IgD-negative memory B cell (primary cell): ENCODE data around the gene BAIAP2. TPM values are rescaled to one million over a fixed set of nuclear protein-coding genes. Genes with fewer than 3 reads are reported as not detected.
"Not testable (repeated sequence)": the region's sequence is repeated elsewhere in the genome, so short reads cannot be mapped to it uniquely, and the experiment has no call there.

Source experiments
- H3K27ac Mint-ChIP-seq, 3 donors: one replicate each; pipeline ENCODE4 v1.8.0; 2020 to 2022; ENCODE audit warnings: mild to moderate bottlenecking in 3 of 3, mixed read lengths in 3 of 3, moderate library complexity in 1 of 3
- H3K27me3 Mint-ChIP-seq: one replicate; pipeline ENCODE4 v1.8.0; 2021; ENCODE audit warnings: mixed read lengths
- H3K36me3 Mint-ChIP-seq: one replicate; pipeline ENCODE4 v1.8.0; 2020; ENCODE audit warnings: mild to moderate bottlenecking, mixed read lengths
- H3K4me1 Mint-ChIP-seq, 3 donors: one replicate each; pipeline ENCODE4 v1.8.0; 2020 to 2022; ENCODE audit warnings: mixed read lengths in 3 of 3, mild to moderate bottlenecking in 1 of 3
- H3K4me3 Mint-ChIP-seq, 4 donors: one replicate each; pipeline ENCODE4 v1.8.0; 2020 to 2022; ENCODE audit warnings: mild to moderate bottlenecking in 4 of 4, mixed read lengths in 4 of 4, moderate library complexity in 3 of 4
- H3K9me3 Mint-ChIP-seq, 3 donors: one replicate each; pipeline ENCODE4 v1.8.0; 2020 to 2021; ENCODE audit warnings: mixed read lengths in 3 of 3, mild to moderate bottlenecking in 1 of 3
- polyA plus RNA-seq: library from polyadenylated mRNA; unstranded; fragments of 300-500 nt; fragmentation: Illumina TruSeq; gene quantifications from one replicate; pipeline ENCODE4 v1.2.3, GENCODE V29; 2021

The BAIAP2 gene
- polyA plus RNA-seq, 1 donor from 2014 or later, result 0.48 TPM

- Mint-ChIP-seq H3K27me3 (peaks cover 7% of the 10 kb centered on the region), H3K9me3 (no peaks in the 10 kb centered on the region), H3K4me1 (no peaks in the 10 kb centered on the region), H3K36me3 (no peaks in the 10 kb centered on the region), H3K4me3 (no peak overlapping the region), H3K27ac (no peak overlapping the region)
Observed at GRCh38 chr17:81067391-81067811, 32.5 kb downstream of the BAIAP2 start.

- Mint-ChIP-seq H3K4me3 (no peak overlapping the region), H3K36me3 (no peaks in the 10 kb centered on the region), H3K9me3 (no peaks in the 10 kb centered on the region), H3K27ac (no peak overlapping the region), H3K4me1 (no peaks in the 10 kb centered on the region), H3K27me3 (peaks cover 7% of the 10 kb centered on the region)
Observed at GRCh38 chr17:81068411-81069134, 33.6 kb downstream of the BAIAP2 start.

DNA sequence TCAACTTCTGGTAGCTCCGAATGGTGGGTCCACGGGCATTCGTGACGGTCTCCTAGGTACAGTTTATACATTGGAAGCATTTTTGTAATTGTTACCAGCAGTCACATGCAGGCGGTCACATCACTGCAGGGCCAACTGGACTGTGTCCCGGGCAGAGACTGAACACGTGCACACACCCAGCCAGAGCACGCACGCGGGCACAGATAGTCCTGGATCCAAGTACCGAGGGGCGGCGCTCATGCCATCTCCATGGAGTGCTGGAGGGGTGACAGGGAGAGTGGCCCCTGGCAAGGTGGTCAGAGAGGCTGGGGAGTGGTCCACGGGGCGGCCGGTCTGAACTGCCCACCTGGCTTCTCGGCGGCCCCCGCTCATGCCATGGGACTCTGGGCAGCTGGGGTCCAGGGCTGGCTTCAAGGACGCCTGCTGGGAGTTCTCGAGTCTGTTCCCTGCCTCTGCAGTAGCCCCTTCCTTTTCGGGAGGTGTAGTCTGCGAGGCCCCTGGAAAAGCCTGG is 34.2 kb downstream of the BAIAP2 start:
- Mint-ChIP-seq H3K4me1 (no peaks in the 10 kb centered on the region), H3K9me3 (no peaks in the 10 kb centered on the region), H3K36me3 (no peaks in the 10 kb centered on the region), H3K4me3 (no peak overlapping the region), H3K27me3 (peaks cover 7% of the 10 kb centered on the region), H3K27ac (no peak overlapping the region)

GRCh38 chr17:81070541-81071246 is 35.7 kb downstream of the BAIAP2 start:
- peak overlapping the region in 1 of 4 donors; percentile 12 for H3K4me3 Mint-ChIP-seq
- H3K36me3 Mint-ChIP-seq, result no peaks in the 10 kb centered on the region
- H3K4me1 Mint-ChIP-seq, result no peaks in the 10 kb centered on the region
- no peak overlapping the region for H3K27ac Mint-ChIP-seq
- peaks cover 0 to 2% (median 0%) of the 10 kb centered on the region in 3 donors for H3K9me3 Mint-ChIP-seq
- peaks cover 7% of the 10 kb centered on the region for H3K27me3 Mint-ChIP-seq

DNA sequence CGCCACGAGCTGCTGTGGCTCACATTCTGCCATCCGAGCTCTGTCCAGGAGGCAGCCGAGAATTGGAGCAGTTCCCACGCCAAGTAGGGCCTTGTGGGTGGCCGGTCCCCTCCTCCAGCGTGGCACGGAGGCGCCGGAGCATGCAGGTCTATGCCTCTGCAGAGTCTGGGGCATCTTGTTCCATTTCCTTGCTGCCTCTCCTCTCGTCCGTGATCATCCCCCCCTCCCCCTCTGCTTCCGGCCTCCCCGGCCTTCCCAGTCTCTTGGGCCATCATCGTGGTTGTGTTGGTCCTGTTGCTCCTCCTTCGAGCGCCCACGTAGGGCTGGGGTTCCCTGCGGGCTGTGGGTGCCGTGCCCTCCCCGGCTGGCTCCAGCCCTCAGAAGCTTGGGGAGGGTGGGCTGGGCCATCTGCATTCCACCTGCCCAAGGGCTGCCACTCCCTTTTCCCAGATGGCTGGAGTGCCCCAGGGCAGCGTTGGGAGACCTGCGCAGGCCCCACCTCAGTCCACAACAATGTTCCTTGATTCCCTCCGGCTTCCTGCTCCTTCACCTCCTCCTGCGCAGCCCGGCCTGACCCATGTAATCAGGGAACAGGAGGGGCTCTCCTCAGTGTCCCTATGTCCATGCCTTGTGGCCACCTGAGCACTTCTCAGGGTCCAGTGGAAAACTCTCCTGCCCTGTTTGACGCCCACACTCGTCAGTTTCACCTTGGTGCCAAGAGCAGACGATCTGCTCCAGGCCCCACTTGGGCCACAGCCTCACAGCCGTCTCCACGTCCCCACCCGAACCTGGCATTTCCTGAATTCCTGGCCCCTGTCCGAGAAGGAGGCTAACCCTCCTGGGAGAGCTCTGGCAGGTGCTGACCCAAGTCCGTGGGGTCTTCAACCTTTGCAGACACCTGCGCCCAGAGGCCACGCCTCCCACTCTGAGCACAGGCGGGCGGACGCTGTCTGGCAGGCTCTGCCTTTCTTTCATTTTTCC is 37.1 kb downstream of the BAIAP2 start:
- H3K27ac Mint-ChIP-seq, result no peak overlapping the region
- peaks cover 0 to 2% (median 0%) of the 10 kb centered on the region in 3 donors for H3K9me3 Mint-ChIP-seq
- H3K4me3 Mint-ChIP-seq, result no peak overlapping the region
- H3K4me1 Mint-ChIP-seq, result no peaks in the 10 kb centered on the region
- peaks cover 2% of the 10 kb centered on the region for H3K36me3 Mint-ChIP-seq
- peaks cover 7% of the 10 kb centered on the region for H3K27me3 Mint-ChIP-seq

DNA sequence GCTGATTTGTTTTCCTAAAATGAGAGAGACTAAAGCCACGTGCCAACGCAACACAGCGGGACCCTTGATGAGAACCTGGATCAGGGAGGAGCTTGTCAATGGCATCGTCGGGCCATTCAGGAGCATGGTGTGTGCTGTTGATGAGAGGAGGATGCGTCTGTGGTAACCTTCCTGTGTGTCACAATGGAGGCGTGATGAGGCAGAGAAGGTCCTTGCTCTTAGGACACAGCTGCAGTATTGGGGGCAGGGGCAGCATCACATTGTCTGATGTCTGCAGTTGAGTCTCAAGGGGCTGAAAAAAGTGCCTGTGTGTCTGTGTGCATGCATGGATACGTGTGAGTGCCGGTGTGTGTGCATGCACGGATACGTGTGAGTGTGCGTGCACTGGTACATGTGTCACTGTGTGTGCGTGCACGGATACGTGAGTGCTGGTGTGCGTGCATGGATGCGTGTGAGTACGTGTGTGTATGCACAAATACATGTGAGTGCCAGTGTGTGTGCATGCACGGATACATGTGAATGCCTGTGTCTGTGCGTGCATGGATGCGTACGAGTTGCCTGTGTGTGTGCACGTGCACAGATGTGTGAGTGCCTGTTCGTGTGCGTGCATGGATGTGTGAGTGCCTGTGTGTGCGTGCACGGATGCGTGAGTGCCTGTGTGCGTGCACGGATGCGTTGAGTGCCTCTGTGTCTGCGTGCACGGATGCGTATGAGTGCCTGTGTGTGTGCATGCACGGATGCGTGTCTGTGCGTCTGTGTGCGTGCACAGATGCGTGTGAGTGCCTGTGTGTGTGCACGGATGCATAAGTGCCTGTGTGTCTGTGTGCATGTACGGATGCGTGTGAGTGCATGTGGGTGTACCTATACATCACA is 39.3 kb downstream of the BAIAP2 start:
- peaks cover 2% of the 10 kb centered on the region for H3K36me3 Mint-ChIP-seq
- H3K9me3 Mint-ChIP-seq, result peaks cover 0 to 2% (median 0%) of the 10 kb centered on the region in 3 donors
- no peak overlapping the region for H3K4me3 Mint-ChIP-seq
- no peaks in the 10 kb centered on the region for H3K4me1 Mint-ChIP-seq
- H3K27ac Mint-ChIP-seq, result no peak overlapping the region
- peaks cover 6% of the 10 kb centered on the region for H3K27me3 Mint-ChIP-seq

DNA sequence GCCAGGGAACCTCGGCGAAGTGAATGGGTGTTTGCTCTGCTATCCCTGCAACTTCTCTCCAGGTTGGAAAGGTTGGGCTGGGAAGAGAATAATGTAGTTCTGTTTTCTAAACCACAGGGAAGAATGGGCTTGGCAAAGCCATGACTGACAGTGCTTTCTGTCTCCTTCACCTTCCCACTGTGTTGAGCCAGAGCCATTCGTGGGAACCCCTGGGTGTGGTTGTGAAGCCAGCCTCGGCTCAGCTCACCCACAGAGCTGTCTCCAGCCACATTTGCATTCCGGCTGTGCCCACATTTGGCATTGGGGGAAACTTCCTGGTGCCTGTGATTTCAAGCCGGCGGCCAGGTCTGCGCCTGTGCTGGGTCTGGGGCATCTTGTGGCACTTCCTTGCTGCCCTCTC is 39.9 kb downstream of the BAIAP2 start:
- Mint-ChIP-seq H3K9me3 (peaks cover 0 to 2% (median 0%) of the 10 kb centered on the region in 3 donors), H3K36me3 (peaks cover 2% of the 10 kb centered on the region), H3K27me3 (peaks cover 11% of the 10 kb centered on the region), H3K27ac (no peak overlapping the region), H3K4me3 (no peak overlapping the region), H3K4me1 (no peaks in the 10 kb centered on the region)

DNA sequence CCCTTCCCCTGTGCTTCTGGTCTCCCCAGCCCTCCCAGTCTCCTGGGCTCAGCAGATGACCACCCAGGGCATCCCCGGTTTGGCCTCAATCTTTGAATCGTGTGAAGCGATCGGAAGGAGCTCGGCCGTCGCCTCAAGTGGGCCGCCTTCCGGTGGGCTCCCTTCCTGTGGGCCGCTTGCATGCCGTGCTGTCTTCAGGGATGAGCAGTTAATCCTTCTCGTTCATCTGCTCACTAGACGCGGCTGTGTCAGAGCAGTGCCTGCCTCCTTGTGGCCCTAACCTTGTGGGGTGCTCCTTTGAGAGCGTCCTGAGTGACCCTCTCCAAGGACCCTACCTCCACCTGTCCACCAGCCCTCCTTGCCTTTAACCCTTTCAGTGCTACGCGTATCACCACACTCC is 40.4 kb downstream of the BAIAP2 start:
- Mint-ChIP-seq H3K4me3 (no peak overlapping the region), H3K36me3 (peaks cover 2% of the 10 kb centered on the region), H3K27ac (no peak overlapping the region), H3K27me3 (peaks cover 7% of the 10 kb centered on the region), H3K9me3 (peaks cover 0 to 2% (median 0%) of the 10 kb centered on the region in 3 donors), H3K4me1 (no peaks in the 10 kb centered on the region)

DNA sequence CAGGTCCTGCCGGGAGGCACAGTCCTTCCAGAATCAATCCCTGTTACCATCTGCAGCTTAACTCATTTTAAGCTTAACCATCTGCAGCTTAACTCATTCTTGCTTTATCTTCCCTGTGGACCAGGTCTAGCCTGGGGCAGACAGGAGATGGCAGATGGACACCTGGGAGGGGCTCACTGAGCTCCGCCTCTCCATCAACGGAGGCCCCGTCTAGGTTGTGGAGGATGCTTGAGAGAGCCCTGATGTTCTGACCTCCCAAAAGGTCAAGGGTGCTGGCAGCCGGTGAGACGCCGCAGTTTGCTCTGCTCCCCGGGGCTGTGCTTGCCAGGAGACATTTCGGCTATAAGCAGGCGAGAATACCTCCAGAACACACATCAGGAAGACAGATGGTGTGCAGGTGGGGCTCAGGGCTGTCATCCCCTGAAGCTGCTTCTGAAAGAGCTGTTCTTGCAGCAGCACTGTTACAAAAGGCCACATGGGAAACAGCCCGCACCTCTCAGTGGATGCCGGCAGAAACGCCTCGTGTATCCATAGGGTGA is 41.3 kb downstream of the BAIAP2 start:
- Mint-ChIP-seq H3K9me3 (peaks cover 0 to 2% (median 0%) of the 10 kb centered on the region in 3 donors), H3K27ac (no peak overlapping the region), H3K27me3 (peaks cover 10% of the 10 kb centered on the region), H3K4me3 (no peak overlapping the region), H3K4me1 (no peaks in the 10 kb centered on the region), H3K36me3 (peaks cover 2% of the 10 kb centered on the region)

DNA sequence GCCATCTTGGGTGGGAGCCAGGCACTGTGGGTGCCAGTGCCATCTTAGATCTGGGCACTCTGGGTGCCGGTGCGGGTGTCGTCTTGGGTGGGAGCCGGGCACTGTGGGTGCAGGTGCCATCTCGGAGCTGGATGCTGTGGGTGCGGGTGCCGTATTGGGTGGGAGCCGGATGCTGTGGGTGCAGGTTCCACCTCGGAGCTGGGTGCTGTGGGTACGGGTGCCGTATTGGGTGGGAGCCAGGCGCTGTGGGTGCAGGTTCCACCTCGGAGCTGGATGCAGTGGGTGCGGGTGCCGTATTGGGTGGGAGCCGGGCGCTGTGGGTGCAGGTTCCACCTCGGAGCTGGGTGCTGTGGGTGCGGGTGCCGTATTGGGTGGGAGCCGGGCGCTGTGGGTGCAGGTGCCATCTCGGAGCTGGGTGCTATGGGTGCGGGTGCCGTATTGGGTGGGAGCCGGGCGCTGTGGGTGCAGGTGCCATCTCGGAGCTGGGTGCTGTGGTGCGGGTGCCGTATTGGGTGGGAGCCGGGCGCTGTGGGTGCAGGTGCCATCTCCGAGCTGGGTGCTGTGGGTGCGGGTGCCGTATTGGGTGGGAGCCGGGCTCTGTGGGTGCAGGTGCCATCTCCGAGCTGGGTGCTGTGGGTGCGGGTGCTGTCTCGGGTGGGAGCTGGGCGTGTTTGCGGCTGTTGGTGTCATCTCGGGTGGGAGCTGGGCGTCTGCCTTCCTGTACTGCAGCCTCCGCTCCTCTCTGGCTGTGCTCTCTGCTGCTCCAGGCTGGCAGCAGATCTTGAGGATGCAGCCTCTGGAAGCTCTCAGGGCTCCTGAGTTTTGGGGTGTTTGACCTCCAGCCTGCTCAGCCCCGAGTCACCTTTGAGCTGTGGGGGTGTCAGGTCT is 43.3 kb downstream of the BAIAP2 start:
- H3K4me3 Mint-ChIP-seq, H3K27ac Mint-ChIP-seq, H3K4me1 Mint-ChIP-seq, H3K9me3 Mint-ChIP-seq, H3K36me3 Mint-ChIP-seq: not testable (repeated sequence)
- H3K27me3 Mint-ChIP-seq, result peaks cover 12% of the 10 kb centered on the region

- H3K27ac Mint-ChIP-seq, result no peak overlapping the region
- H3K36me3 Mint-ChIP-seq, result peaks cover 2% of the 10 kb centered on the region
- H3K27me3 Mint-ChIP-seq, result peaks cover 16% of the 10 kb centered on the region
- no peaks in the 10 kb centered on the region for H3K9me3 Mint-ChIP-seq
- no peak overlapping the region for H3K4me3 Mint-ChIP-seq
- no peaks in the 10 kb centered on the region for H3K4me1 Mint-ChIP-seq
Observed at GRCh38 chr17:81080019-81080418, 45.1 kb downstream of the BAIAP2 start.

- Mint-ChIP-seq H3K4me1 (no peaks in the 10 kb centered on the region), H3K36me3 (peaks cover 2% of the 10 kb centered on the region), H3K4me3 (no peak overlapping the region), H3K9me3 (no peaks in the 10 kb centered on the region), H3K27me3 (peaks cover 16% of the 10 kb centered on the region), H3K27ac (no peak overlapping the region)
Observed at GRCh38 chr17:81081222-81082176, 46.5 kb downstream of the BAIAP2 start.
